Activated CD4-positive, CD25-positive, alpha-beta regulatory T cell treated with anti-CD3 and anti-CD28 coated beads, Interleukin-2, amount 50 U/mL, for 16 hours (primary cell): ENCODE results near the gene SH3RF3.
"Not testable (repeated sequence)": the region's sequence is repeated elsewhere in the genome, so short reads cannot be mapped to it uniquely, and the experiment has no call there.

Experiments
- DNase-seq: peaks from one replicate; pipeline ENCODE4 v3.0.0-alpha.2; 2020; ENCODE audit warnings: low read depth, low spot score

Gene SH3RF3

DNA sequence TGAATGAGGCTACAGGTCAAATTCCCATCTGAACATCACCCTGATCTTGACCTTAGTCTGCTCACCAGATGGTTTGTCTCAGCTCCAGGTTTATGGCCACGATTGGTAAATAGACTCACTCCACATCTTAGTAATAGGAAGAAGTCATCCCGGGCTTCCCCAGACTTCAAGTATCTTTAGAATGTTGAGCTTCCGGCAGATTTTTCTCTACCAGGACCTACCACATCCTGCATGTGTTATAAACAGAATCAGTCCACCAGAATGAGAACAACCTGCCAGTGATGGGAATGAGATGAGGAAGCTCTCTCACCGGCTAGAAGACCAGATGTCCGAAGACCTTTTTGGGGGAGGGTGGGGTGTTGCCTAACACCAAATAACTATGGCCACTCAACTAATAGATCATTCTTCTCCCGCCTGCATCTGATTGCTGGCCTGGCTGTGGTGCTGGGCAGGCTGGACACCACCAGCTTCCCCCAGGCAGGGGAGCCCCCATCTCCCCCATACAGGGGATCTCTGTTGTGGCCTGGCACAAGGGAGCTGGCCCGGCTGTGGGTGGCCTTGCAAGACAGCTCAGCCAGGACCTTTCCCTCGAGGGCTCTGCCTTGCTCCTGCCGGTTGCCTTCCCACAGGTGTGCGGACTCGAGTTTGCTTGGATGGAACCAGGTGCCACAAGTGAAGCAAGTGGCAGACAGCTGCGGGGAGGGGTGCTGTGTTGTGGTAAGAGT is 88.5 kb downstream of the SH3RF3 start:
- no peak for DNase-seq

DNA sequence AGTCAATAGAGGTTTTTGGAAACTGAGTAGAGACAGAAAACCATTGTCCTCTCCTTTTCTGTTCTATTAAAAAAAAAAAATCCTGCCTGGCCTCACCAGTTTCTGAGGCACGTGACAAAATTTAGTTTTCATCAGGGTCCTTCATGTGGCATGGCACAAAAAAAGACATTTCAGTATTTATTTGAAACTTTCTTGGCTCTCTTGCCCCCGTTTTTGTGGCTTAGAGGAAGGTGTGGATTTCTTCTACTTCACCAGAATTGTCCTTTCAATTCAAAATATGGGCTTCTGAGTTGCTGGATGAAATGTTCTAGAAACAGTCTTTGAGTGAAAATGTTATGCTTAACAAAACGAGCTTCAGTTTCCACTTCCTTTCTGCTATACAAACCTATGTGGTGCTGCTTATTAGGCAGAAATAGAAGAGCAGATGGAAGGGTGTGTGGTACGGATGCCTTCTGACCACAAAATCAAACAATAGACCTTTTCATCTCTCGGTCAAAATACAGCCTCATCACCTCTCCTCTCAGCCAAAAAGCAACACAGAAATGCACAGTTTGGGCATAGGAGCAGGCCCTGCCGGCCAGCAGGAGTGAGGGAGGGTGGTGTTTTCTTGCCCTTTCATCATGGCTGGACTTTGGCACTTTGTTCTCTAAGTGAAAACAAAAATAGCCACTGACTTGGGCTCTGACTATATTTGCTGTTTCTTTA is 89.2 kb downstream of the SH3RF3 start:
- DNase-seq = no peak

DNA sequence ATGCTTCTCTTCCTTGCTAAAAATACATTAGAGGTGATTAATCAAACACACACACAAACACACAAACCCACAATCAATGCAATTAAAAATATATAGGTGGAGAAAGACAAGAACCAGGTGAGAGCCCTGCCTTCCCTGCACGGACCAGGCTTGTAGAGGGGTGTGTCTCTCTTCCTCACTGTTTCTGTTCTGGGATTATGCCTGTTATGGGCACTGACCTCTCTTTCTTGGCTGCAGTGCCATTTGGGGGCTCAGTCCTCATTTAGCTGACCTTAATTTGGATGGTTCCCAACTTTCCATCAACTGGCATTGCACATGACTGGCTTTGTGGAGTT is 89.8 kb downstream of the SH3RF3 start:
- no peak for DNase-seq

DNA sequence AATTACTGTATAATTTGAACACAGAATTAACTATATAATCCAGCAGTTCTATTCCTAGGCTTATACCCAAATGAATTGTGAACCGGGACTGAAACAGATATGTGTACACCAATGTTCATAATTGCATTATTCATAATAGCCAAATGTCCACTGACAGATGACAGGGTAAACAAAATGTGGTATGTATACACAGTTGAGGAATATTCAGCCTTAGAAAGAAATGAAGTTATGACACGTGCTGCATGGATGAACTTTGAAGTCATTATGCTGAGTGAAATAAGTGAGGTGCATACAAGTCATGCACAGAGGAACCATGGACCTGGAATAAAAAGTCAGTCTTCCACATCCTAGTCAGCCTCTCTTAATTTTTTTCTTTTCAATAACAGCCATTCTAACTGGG is 91.9 kb downstream of the SH3RF3 start:
- DNase-seq = no peak

DNA sequence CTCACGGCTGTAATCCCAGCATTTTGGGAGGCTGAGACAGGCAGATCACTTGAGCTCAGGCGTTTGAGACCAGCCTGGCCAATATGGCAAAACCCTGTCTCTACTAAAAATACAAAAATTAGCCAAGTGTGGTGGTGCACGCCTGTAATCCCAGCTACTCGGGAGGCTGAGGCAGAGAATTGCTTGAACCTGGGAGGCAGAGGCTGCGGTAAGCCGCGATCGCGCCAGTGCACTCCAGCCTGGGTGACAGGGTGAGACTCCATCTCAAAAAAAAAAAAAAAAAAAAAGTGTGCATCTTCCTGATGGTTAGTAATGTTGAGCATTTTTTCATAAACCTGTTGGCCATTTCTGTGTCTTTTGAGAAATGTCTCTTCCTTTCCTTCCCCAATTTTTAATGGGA is 92.3 kb downstream of the SH3RF3 start:
- DNase-seq = not testable (repeated sequence)

DNA sequence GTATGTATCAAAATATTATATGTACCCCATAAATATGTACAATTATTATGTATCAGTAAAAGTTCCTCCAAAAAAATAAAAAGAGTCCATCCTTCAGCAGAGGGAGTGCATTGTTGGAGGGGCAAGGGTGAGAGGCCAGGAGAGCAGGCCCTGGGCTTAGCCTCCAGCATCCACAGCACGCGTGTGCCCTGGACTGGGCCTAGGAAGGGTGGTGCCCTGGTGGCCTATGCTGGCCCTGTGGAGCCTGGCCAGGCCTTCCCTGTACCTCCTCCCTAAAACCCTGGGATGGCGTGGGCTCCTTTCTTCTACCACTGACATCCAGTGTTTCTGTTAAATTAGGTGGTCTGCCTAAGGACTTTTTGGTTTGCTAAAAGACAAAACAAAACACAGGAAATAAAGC is 93.4 kb downstream of the SH3RF3 start:
- DNase-seq = no peak

DNA sequence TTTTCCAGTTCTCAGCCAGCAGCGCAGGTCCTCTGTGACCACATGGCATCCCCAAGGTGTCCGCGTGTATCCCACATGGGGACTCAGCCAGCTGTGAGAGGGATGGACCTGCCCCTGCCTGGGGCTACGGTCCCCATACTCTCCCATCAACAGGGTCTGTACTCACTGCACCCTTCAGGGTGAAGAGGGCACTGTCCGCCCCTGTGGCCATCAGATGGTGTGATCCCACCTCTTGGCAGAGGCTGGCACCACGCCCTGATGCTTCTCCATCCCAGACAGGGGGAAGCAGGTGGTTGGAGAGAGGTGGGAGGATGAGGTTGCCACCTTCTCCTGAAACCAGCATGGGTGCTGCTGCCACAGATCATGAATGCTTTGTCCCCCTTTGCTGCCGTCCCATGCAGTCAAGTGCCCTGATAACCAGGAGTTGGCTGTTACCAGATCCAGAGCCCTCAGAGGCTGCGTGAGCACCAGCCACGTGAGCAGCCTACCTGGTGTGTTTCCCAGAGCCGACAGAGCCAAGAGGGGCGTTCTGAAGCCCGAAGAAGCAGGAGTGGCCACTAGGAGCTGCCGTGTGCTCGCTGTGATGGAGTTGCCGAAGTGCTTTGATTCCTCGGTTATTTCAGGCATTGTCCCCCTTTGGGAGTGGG is 93.9 kb downstream of the SH3RF3 start:
- no peak for DNase-seq

DNA sequence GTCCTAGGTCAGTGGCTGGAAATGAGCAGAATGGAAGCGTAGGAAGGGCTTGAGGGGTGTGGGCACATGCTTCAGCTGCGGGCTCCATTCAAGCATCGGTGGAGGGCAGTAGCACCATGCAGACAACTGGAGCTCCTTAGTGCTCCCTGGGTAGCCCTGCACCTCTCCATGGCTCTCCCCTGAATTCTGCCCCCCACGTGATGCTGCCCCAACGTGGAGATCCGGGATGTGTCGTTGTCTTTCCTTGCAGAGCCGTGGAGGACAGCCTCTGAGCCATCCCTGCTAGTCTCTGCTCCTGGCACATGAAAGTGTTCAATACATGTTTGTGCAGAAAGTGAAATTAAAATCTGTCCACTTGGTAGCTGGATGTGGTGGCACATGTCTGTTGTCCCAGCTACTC is 94.5 kb downstream of the SH3RF3 start:
- no peak for DNase-seq

DNA sequence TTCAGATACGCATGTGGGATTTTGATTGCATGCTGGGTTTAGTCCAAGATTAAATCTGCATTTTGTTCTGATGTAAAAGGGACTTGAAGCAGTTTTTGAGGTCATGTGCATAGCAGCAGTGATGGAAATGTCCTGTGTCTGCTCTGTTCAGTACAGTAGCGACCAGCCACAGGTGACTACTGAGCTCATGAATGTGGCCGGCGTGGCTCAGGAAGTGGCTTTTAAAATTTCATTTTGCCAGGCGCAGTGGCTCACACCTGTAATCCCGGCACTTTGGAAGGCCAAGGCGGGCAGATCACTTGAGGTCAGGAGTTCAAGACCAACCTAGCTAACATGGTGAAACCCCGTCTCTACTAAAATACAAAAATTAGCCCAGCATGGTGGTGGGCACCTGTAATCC is 95.3 kb downstream of the SH3RF3 start:
- DNase-seq = not testable (repeated sequence)

DNA sequence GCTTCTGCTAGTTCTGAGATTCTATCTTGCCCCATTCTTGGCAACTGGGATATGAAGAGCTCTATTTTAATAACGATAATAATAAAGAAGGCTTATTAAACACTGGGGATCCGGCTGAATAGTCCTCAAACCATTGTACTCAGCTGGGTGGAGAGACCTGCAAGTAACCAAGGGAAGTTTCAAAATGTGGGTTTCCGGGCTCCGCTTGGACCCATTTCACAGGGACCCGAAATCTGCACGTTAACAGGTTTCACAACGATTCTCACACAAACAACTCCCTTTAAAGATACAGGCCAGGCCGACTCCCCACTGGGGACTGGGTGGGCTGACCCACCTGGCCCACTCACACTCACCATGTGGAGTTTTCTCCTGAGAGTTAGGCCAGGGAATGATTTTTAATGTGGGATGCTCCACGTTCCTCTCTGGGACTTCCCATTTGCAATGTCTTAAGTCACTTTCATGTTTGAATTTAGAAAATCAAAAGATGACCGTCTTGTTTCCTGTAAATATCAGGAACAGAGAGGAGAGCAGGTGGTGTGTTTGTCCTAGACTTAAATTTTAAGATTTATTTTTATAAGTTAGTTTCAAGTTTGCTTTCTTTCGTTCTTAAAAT is 96.3 kb downstream of the SH3RF3 start:
- no peak for DNase-seq

DNA sequence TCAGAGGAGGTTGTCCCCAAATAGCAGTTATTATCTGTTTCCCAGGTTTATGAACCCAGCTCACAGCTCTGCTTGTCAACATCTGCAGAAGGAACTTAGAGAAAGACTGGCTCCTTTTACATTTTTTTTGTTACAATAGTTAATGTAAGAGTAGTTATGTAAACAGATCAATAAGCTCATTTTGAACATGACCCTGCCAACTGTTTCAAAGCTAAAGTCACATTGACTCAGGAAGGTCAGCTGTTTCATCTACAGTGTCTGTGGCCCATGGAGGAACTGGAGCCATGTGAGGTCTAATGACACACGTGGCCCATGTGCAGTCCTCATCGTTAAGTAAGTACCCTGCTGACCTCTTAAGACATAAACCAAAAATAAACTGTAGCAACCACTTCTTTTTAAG is 97.1 kb downstream of the SH3RF3 start:
- DNase-seq = no peak

DNA sequence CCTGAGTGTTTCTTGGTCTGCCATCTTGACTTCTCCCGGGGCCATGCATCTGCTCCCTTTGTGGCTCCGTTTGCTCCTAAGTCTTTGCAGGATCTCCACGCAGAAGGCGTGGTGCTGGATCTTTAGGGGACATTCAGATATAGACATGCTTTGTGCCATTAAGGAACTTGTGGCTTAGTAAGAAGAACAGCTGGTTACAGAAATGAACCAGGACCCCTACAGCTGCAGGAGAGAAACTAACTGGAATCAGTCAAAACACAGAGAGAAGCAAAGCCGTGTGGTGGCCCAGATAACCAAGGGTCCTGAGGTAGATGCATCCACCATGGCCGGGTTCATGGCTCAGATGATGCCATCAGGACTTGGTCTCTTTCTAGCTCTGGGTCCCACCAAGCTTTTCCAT is 97.6 kb downstream of the SH3RF3 start:
- DNase-seq = no peak

DNA sequence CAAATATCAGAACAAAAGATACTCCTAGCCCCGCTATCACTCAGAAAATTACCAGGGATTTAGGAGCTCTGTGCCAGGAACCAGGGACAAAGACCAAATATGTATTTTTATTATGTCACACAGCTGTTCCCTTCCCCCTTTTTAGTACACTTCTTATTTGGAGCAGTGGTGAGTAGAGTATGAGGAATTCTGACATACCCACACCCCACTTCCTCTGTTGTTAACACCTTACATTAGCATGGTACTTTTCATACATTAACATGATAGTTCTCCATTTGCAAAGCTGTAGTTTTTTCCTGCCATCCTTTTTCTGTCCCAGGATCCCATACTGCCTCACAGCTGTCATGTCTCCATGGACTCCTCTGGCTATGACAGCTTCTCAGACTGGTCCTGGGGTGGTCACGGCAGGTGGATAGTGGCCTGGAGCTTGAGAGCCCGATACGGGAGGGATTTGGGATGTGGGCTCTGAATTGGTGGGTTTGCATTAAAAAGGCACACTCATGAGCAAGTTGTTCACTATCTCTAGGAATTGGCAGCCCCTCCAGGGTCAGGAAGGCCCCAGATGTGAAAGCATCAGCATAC is 100.2 kb downstream of the SH3RF3 start:
- no peak for DNase-seq

DNA sequence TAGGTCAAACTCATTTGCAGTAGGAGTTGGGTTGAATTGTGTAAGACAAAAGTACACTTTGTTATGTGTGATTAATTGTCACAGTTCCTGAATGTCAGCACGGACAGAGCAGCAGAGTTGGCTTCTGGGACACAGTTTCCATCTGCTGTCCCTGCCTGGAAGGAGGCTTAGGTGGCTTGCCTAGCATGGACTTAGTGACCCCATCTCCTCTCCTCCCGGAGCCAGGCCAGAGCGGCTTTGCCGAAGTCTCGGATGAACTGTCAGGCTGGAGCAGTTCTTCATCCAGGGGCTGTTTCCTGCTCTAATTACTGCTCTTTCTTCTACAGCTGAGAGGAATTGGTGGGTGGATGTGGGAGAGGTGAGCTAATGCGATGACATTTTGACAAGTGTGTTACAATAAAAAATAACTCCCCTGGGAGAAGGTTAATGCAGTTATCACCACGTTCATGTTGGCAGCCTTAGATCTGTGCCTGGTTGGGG is 102.0 kb downstream of the SH3RF3 start:
- DNase-seq = no peak

DNA sequence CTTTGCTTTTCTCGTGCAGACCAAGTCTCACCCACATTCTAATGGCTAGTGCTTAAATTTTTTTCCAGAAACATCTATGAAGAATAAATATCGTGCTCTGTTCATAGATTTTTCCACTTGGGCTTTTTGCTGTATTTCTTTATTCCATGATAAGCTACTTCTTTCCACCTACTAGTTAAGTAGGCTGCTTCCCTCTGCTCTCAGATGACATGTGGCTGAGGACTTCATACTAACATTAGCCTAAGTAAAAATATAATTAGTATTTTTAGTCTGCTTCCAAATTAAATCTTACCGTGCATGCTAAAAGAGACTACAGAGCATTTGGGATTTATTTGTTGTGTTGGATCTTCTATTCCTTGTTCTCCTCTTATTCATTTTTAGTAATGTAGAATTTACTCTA is 102.4 kb downstream of the SH3RF3 start:
- no peak for DNase-seq

DNA sequence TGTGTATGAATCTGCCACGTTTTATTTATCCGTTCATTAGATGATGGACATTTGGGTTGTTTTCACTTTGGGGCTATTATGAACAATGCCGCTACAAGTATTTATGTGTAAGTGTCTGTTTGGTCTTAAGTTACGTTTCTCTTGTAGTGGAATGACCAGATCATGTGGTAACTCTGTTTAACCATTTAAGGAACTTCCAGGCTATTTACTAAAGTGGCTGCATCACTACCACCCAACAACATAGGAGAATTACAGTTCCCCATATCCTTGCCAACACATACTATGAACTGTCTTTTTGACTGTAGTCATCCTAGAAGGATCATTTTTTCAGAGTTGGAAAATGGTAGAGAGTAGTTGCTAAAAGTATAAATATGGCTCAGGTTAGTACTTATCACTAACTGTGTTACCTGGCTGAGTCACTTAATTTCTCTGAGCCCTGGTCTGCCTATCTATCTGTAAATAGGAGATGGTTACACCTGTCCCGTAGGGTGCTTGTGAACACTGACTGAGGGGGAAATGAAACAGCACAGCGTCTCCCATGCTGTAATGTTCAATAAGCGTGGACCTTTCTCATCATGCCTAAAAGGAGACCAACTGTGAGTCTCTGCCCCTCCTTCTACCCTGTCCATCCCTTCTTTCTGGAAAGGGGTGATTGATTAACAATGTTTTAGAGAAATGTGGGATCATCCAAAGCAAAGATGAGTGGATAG is 103.1 kb downstream of the SH3RF3 start:
- DNase-seq = no peak

DNA sequence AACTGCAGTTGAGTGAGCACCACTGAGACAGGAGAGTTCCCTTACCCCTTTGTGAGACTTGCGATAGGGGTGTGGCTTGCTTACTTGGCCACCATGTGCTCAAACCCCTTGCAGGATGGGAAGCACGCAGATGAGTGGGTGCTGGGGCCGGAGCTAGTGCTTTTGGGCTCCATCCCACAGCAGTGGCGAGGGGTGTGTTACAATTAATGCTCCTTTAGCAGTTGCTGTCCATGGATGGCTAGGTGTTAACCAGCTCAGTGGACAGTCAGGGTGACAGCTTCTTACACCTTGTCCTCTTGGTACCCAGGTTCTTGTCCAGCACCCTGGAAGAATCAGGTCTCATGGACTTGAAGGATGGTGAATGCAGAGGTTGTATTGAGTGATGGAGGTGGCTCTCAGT is 103.9 kb downstream of the SH3RF3 start:
- no peak for DNase-seq

DNA sequence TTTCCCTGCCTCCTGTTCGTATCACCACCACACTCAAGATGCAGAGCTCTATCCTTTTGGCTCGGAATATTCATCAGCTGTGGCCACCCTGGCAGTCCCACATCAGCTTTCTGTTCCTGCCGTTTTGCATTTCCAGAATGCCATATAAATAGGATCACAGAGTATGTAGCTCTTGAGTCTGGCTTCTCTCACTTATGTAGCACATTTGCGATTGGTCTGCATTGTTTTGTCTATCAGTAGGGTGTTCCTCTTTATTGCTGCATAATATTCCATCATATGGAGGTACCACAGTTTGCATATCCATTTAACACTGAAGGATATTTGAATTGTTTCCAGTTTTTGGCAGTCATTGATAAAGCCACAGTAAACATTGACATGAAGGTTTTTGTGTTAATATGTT is 104.6 kb downstream of the SH3RF3 start:
- DNase-seq = no peak

DNA sequence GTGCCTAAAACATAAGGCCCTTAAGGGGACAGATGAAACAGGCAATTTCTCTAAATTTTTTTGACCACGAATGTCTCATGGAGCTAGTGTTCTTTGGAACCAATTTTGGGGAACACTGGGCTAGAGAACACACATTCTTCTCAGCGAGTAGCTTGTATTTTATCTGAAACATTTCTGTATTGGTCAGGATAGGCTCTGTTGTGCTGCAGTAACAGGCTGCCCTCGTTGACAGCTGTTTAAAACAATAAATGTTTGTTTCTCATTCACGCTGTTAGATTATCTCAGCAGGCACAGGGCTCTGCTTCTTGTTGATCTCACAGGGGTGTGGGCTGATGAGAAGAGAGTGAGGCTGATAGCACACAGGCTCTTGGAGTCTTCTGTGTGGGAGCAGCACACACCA is 105.3 kb downstream of the SH3RF3 start:
- no peak for DNase-seq

DNA sequence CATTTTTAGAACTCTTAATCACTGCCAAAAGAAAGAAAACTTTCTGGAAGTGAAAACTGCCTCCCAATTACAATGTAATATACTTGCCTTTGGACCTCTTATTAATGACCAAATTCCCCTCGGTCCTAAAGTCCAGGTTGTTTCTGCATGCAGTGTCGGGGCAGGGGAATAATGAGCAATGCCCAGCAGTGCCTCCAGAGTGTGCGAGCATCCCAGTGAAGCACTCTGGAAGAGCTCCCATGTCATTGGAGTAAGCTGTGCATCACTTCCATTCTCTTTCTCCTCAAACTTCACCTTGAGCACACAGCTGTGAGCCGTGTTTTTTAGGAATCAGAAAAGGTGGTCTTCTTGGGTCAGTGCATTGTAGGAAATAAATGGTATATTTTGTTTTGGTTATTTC is 107.1 kb downstream of the SH3RF3 start:
- DNase-seq = no peak

DNA sequence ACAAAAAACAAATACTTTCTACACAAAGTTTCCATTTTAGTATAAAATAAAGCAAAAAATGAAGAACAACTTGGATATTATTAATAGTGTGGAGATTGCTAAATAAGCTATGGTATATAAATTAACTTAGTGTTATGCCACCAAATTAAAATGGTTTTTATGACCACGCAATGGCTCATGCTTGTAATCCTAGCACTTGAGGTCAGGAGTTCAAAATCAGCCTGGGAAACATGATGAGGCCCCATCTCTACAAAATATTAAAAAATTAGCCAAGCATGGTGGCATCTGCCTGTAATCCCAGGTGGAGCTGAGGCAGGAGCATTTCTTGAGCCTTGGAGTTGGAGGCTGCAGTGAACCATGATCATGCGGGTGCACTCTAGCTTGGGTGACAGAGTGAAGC is 108.8 kb downstream of the SH3RF3 start:
- DNase-seq = no peak

DNA sequence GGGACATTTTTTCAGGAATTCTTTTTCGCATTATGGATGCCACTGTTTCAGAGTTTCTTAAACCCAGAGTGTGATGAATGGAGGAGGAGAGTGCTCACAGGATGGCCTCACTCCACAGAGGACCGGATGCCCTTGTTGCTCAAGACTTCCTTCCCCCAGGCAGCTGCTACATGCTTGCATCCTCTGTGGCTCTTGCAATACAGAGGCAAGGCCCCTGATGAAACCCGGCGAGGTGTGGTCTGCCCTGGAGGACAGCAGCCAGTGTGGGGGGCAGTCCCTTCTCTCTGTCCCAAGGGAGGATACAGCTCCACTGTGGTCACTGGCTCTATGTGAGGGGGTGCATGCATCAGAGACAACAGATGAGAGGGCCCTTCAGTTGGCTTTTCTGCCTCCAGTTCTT is 109.6 kb downstream of the SH3RF3 start:
- no peak for DNase-seq
